SJSA1 (cell line): Measurements from ENCODE around the gene KANSL1. TPM values are rescaled to one million over a fixed set of nuclear protein-coding genes. Genes with fewer than 3 reads are reported as not detected.
A peak's percentile ranks its signal among the peaks of the same experiment; 100 is the strongest.
"Not testable (repeated sequence)": the region's sequence is repeated elsewhere in the genome, so short reads cannot be mapped to it uniquely, and the experiment has no call there.

ENCODE experiments used
- DNase-seq, 2 experiments: peaks; one replicate each; pipeline ENCODE4 v3.0.0-alpha.2; 2015 to 2020; ENCODE audit warnings: low spot score in 2 of 2, low read depth in 1 of 2
- H3K27ac ChIP-seq: fragments of 250-450 bp; sonication (Bioruptor Pico); 2 replicates; pipeline ENCODE4 v1.5.1; 2020; ENCODE audit warnings: mild to moderate bottlenecking, moderate library complexity
- H3K27me3 ChIP-seq: fragments of 250-450 bp; sonication (Bioruptor Pico); replicated peaks from 2 replicates; pipeline ENCODE4 v1.5.1; 2020; ENCODE audit warnings: mild to moderate bottlenecking, moderate library complexity
- H3K36me3 ChIP-seq: fragments of 250-450 bp; sonication (Bioruptor Pico); 2 replicates; pipeline ENCODE4 v1.5.1; 2020; ENCODE audit warnings: mild to moderate bottlenecking
- H3K4me1 ChIP-seq: fragments of 250-450 bp; sonication (Bioruptor Pico); replicated peaks from 2 replicates; pipeline ENCODE4 v1.6.1; 2021; ENCODE audit warnings: mild to moderate bottlenecking
- H3K4me3 ChIP-seq: fragments of 250-450 bp; sonication (Bioruptor Pico); 2 replicates; pipeline ENCODE4 v1.5.1; 2020; ENCODE audit warnings: mild to moderate bottlenecking
- H3K9me3 ChIP-seq: fragments of 250-450 bp; sonication (Bioruptor Pico); replicated peaks from 2 replicates; pipeline ENCODE4 v1.5.1; 2020; ENCODE audit warnings: mild to moderate bottlenecking
- total RNA-seq: library from RNA; depleted of rRNA; stranded (reverse); fragments of >200 nt; shearing (Covaris generic); gene quantifications from 2 replicates; pipeline ENCODE4 v1.2.3, GENCODE V29; 2014; rRNA removed

The KANSL1 gene, protein sequence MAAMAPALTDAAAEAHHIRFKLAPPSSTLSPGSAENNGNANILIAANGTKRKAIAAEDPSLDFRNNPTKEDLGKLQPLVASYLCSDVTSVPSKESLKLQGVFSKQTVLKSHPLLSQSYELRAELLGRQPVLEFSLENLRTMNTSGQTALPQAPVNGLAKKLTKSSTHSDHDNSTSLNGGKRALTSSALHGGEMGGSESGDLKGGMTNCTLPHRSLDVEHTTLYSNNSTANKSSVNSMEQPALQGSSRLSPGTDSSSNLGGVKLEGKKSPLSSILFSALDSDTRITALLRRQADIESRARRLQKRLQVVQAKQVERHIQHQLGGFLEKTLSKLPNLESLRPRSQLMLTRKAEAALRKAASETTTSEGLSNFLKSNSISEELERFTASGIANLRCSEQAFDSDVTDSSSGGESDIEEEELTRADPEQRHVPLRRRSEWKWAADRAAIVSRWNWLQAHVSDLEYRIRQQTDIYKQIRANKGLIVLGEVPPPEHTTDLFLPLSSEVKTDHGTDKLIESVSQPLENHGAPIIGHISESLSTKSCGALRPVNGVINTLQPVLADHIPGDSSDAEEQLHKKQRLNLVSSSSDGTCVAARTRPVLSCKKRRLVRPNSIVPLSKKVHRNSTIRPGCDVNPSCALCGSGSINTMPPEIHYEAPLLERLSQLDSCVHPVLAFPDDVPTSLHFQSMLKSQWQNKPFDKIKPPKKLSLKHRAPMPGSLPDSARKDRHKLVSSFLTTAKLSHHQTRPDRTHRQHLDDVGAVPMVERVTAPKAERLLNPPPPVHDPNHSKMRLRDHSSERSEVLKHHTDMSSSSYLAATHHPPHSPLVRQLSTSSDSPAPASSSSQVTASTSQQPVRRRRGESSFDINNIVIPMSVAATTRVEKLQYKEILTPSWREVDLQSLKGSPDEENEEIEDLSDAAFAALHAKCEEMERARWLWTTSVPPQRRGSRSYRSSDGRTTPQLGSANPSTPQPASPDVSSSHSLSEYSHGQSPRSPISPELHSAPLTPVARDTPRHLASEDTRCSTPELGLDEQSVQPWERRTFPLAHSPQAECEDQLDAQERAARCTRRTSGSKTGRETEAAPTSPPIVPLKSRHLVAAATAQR (N-terminal part only)
- 19.7 and 37.9 TPM in 2 replicates for total RNA-seq

DNA sequence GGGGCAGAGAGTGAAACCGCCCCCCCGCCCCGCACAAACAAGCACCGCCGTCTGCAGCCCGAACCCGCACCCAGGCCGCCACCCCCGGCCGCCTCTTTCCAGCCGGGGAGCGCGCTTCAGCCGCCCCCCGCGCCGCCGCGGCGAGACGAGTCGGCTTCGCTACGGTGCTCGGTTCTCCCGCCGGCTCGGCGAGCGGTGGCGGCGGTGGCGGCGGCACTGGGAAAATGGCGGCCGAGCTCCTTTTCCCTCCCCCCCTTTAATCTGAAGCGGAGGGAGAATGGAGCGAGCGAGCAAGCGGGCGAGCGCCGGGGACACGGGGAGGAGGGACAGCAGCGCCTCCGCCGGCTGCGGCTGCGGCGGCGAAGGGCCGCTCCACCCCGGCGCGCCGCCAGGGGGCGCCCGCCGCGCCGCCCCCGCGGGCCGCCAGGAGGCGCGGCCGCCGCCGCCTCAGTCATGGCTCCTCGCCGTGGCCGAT, at the start of gene KANSL1:
Gene KANSL1, minus strand, starts transcription at position 279 of the 475 bp plus-strand sequence. CDS start 21,286 bp downstream, outside the sequence.
- Histone ChIP-seq H3K4me1 (peaks cover 35% of the 10 kb centered on the region), H3K36me3 (peaks cover 16% of the 10 kb centered on the region), H3K9me3 (no peaks in the 10 kb centered on the region), H3K4me3 (peak within 1 kb of the TSS; percentile 91), H3K27me3 (no peaks in the 10 kb centered on the region), H3K27ac (peak within 1 kb of the TSS; percentile 97)
- DNase-seq: peak; percentile 95 to 96

DNA sequence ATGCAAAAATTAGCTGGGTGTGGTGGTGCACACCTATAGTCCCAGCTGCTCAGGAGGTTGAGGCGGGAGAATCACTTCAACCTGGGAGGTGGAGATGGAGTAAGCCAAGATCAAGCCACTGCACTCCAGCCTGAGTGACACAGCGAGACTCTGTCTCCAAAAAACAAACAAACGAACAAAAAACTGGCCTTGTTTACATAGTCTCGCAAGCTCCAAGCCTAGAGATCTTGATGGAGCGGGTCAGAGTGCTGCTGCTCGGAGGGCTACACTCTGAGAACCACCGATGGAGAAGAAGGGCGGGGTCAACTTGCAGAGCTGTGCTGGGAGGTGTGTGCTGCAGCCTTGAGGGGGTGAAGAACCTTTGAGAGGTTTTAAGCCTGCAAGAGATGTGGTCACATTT, 38.1 kb upstream of the KANSL1 start:
- not testable (repeated sequence) for H3K4me1 ChIP-seq, H3K27ac ChIP-seq, H3K4me3 ChIP-seq, H3K27me3 ChIP-seq, H3K9me3 ChIP-seq, H3K36me3 ChIP-seq, DNase-seq

DNA sequence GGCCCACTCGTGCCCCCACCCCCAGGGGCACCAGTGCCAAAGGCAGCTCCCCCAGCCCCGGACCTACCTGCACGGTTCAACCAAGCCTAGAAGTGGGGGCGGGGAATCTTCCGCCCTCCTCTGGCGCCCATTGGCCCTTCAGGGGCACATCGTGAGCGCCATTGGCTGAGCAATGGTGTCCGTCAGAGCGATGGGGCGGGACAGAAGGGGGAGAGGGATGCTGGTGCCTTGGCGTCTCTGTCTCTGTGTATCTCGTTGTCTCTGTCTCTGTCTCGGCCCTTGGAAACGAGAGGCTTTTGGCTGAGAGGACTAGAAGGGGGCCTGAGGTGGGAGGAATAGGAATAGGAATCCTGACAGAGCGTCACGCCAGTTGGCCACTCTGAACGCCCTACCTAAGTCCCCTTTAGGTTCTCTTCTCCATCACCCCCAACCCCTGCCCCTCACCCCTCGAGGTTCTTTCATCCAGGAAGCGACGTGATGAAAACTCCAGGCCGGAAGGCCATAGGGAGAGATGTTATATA, 32.1 kb upstream of the KANSL1 start:
- H3K4me3 ChIP-seq: peak overlapping the region; percentile 47
- H3K27me3 ChIP-seq, H3K36me3 ChIP-seq, H3K4me1 ChIP-seq, H3K9me3 ChIP-seq, H3K27ac ChIP-seq: not testable (repeated sequence)
- peak; percentile 90 to 93 for DNase-seq

DNA sequence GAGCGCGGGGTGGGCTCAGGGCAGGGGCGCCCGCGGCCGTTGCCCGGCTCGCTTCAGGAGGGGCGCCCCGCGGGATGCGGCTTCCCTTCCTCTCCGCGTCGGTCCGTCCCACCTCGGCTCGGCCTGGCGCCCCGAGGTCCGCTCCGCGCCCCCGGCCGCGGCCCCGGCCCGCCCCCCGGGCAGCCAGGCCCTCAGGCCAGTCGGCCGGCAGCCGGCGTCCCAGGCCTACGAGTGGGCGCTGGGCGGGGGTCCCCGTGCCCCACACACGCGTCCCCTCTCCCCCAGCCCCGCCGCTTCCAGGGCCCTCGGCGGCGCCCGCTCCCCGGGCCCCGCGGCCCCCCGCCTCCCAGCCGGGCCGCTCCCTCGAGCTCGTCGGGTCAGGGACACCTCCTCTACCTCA, 31.6 kb upstream of the KANSL1 start:
- not testable (repeated sequence) for H3K27ac ChIP-seq, H3K9me3 ChIP-seq, H3K27me3 ChIP-seq, DNase-seq, H3K4me1 ChIP-seq, H3K36me3 ChIP-seq
- peak overlapping the region; percentile 47 for H3K4me3 ChIP-seq

DNA sequence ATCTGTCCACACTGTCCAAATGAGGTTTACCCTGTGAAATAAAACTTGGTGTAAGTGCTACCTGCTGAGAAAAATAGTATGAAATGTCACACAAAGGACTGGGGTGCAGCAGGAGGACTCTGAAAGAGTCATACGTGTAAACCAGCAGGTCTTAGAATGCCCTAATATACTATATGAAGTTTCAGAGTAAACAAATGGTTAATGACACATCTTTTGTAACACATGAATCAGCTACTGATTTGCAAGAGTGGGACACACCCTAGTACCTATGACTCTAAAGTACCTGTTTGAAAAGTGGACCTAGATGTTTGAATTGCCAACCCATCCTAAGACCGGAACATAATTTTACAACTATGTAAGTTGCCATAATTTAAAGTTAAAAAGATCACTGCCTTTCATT, 29.8 kb upstream of the KANSL1 start:
- not testable (repeated sequence) for H3K27ac ChIP-seq, H3K4me3 ChIP-seq, H3K4me1 ChIP-seq, DNase-seq, H3K9me3 ChIP-seq, H3K27me3 ChIP-seq
- peaks cover 13% of the 10 kb centered on the region for H3K36me3 ChIP-seq

DNA sequence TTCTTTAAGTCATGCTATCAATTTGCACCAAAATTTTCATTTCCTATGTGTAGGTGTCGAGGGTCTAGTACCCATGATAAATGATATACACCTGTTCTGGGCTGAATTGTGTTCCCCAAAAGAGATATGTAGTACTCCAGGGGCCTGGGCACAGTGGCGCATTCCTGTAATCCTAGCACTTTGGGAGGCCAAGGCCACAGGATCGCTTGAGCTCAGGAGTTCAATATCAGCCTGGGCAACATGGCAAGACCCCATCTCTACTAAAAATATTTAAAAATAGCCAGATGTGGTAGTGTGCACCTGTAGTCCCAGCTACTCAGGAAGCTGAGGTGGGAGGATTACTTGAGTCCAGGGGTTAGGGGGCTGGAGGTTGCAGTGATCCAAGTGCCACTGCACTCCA, 23.5 kb upstream of the KANSL1 start:
- Histone ChIP-seq H3K36me3 (peaks cover 35% of the 10 kb centered on the region), H3K4me3 (no peak overlapping the region), H3K4me1 (no peaks in the 10 kb centered on the region), H3K27me3 (no peaks in the 10 kb centered on the region), H3K27ac (no peak overlapping the region), H3K9me3 (no peaks in the 10 kb centered on the region)
- no peak for DNase-seq

DNA sequence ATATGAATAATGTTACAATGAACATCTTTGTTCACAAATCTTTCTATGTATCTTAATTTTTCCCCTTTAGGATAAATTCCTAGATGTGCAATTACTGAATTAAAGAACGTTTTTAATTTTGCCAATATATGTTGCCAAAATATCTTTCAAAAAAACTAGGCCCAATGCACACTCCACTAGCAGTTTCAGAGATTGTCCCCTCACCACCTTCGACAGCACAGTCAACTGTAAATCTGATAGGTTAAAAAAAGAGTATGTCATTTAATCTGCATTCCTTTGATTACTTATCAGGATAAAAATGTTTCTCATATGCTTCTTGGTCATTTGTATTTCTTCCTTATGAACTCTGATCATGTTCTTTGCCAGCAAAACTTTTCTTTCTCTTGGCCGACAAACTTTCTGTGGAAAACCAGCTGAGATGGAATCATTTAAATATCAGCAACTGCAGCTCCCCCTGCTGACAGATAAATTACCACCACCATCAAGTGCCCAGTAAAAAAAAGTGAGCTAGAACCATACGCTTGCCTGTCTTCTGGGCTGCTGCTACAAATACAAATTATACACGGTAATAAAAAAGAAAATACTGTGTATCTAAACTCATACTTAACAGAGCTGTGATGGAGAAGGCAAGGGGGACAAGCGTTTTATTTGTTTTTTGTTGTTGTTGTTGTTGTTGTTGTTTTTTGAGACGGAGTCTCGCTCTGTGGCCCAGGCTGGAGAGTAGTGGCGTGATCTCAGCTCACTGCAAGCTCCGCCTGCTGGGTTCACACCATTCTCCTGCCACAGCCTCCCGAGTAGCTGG, 19.6 kb upstream of the KANSL1 start:
- no peak overlapping the region for H3K27ac ChIP-seq
- H3K36me3 ChIP-seq: peaks cover 28% of the 10 kb centered on the region
- no peaks in the 10 kb centered on the region for H3K27me3 ChIP-seq
- no peaks in the 10 kb centered on the region for H3K9me3 ChIP-seq
- no peak overlapping the region for H3K4me3 ChIP-seq
- peak; percentile 62 to 64 for DNase-seq
- H3K4me1 ChIP-seq: no peaks in the 10 kb centered on the region

DNA sequence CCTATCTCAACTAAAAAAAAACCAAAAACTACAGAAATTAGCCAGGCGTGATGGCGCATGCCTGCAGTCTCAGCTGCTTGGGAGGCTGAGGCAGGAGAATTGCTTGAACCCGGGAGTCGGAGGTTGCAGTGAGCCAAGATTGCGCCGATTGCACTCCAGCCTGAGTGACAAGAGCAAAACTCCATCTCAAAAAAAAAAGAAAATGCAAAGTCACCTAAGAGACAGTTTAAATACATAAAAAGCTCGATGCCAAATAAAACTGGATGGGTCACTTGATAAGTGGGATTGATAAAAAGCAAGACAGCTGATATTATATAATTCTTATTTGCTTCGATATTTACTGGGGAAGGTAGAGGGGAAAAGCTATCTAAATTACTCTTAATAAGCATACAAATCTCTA, 15.8 kb upstream of the KANSL1 start:
- no peaks in the 10 kb centered on the region for H3K4me1 ChIP-seq
- no peak for DNase-seq
- H3K4me3 ChIP-seq: no peak overlapping the region
- peaks cover 11% of the 10 kb centered on the region for H3K36me3 ChIP-seq
- H3K9me3 ChIP-seq: no peaks in the 10 kb centered on the region
- no peak overlapping the region for H3K27ac ChIP-seq
- no peaks in the 10 kb centered on the region for H3K27me3 ChIP-seq

DNA sequence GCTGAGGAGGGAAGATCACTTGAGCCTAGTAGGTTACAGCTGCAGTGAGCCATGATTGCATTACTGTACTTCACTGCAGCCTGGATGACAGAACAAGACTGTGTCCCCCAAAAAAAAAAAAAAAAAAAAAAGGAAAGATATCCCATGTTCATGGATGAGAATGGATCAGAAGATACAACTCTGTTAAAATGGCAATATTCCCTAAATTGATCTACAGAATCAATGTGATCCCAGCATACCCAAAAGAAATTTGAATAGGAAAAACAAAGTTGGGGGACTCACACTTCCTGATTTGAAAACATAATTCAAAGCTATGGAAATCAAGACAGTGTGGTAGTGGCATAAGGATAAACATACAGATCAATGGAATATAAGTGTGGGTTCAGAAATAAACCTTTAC, 12.7 kb upstream of the KANSL1 start:
- Histone ChIP-seq H3K4me1 (no peaks in the 10 kb centered on the region), H3K27ac (no peak overlapping the region), H3K4me3 (no peak overlapping the region), H3K36me3 (peaks cover 6% of the 10 kb centered on the region), H3K27me3 (no peaks in the 10 kb centered on the region), H3K9me3 (no peaks in the 10 kb centered on the region)
- DNase-seq: no peak

DNA sequence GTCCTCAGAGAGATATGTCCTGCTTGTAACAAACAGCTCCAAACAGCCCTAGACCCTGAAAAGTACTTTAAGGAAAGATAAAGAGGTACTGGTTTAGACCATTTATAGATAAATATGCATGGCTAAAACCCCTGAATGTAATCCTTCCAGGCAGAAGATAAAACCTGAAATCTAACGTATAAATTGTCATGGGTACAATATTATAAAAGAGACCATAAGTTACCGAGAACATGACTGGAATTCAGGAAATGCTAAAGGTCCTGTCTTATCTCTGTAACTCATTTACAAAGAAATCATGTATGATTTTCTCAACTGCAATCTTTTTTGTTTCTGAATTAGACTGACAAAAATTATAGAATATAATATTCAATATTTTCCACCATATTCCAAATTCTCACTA, 9.2 kb upstream of the KANSL1 start:
- no peak overlapping the region for H3K4me3 ChIP-seq
- no peaks in the 10 kb centered on the region for H3K36me3 ChIP-seq
- no peak for DNase-seq
- H3K4me1 ChIP-seq: peaks cover 9% of the 10 kb centered on the region; the same call in 1 of the 2 replicates
- no peak overlapping the region for H3K27ac ChIP-seq
- H3K27me3 ChIP-seq: no peaks in the 10 kb centered on the region
- H3K9me3 ChIP-seq: no peaks in the 10 kb centered on the region

DNA sequence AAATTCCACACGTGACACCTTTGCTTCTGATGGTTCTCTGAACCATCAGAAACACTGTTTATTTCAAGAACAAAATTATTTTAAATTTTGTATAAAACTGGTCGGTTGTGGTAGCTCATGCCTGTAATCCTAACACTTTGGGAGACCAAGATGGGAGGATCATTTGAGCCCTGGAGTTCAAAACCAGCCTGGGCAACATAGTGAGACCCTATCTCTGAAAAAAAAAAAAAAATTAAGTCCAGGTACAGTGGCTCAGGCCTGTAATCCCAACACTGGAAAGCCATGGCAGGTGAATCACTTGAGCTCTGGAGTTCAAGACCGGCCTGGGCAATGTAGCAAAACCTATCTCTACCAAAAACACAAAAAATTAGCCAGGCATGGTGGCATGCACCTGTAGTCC, 8.3 kb upstream of the KANSL1 start:
- H3K36me3 ChIP-seq: no peaks in the 10 kb centered on the region

DNA sequence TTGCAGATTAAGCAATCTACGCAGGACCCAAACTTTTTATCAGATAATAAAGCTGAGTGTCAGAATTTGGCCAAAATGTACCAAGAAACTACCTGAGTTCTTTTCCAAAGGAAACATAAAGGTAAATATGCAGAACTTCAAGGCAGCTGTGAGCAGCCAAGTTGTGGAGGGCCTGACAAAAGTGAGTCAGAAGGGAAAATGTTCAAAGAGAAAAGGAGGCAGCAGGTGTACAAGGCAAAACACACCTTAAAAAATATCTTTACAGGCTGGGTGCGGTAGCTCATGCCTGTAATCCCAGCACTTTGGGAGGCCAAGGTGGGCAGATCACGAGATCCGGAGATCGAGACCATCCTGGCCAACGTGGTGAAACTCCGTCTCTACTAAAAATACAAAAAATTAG, 7.0 kb upstream of the KANSL1 start:
- peaks cover 22% of the 10 kb centered on the region for H3K4me1 ChIP-seq
- no peaks in the 10 kb centered on the region for H3K36me3 ChIP-seq
- H3K27me3 ChIP-seq: no peaks in the 10 kb centered on the region
- no peak overlapping the region for H3K27ac ChIP-seq
- no peak overlapping the region for H3K4me3 ChIP-seq
- no peak for DNase-seq
- H3K9me3 ChIP-seq: no peaks in the 10 kb centered on the region

More for the DNA sequence above, 8.3 kb upstream of the KANSL1 start:
- no peak overlapping the region for H3K27ac ChIP-seq
- H3K4me3 ChIP-seq: no peak overlapping the region
- H3K4me1 ChIP-seq: peaks cover 9% of the 10 kb centered on the region
- no peak for DNase-seq
- H3K27me3 ChIP-seq: no peaks in the 10 kb centered on the region
- H3K9me3 ChIP-seq: no peaks in the 10 kb centered on the region

DNA sequence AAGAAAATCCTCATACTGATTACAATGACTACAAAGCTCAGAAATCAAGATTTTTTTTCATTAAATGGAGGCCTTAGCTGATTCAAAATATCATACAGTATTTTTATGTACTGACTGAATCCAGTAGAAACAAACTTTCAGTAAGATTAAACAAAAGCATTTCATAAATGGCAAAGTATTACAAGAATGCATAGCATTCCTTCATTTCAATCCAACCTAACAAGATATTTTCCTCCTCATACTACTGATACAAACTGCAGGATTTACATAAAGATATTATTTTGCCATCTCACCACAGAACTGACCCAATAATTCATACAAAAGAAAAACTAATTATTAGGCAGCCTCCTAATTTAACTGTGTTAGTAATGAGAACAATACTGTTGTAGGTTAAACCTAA, 6.2 kb upstream of the KANSL1 start:
- no peak overlapping the region for H3K27ac ChIP-seq
- no peak for DNase-seq

More for the DNA sequence above, 6.2 kb upstream of the KANSL1 start:
- Histone ChIP-seq H3K4me3 (no peak overlapping the region), H3K36me3 (no peaks in the 10 kb centered on the region), H3K27me3 (no peaks in the 10 kb centered on the region), H3K9me3 (no peaks in the 10 kb centered on the region), H3K4me1 (peaks cover 30% of the 10 kb centered on the region)
